Measurements from ENCODE around the gene HK1. TPM values are rescaled to one million over a fixed set of nuclear protein-coding genes. Genes with fewer than 3 reads are reported as not detected.
A peak's percentile ranks its signal among the peaks of the same experiment; 100 is the strongest.

The HK1 gene
- total and polyA plus RNA-seq, 2 of the 4 experiments (the other 2 are of a cell fraction): 53.7 to 90.5 TPM

GRCh38 chr10:69362471-69362954 is 84.2 kb downstream of the HK1 start (continued):
- TF ChIP-seq RFX5 (IDR thresholded peaks at IDR 0.05; ENCODE audit: low read depth, low read length): no peak

GRCh38 chr10:69363666-69364065 is 85.4 kb downstream of the HK1 start:
- Histone ChIP-seq H2AFZ (replicated peaks; ENCODE audit: low read length, poor library complexity) (peak overlapping the region; percentile 28), H2AK9ac (replicated peaks; ENCODE audit: low read depth, low read length, poor library complexity) (peak overlapping the region; percentile 34), H3K4me1 (ENCODE audit: control insufficient read depth, insufficient read depth, low read length) (peaks cover 30% of the 10 kb centered on the region), H4K20me1 (ENCODE audit: insufficient read depth, low read length) (peaks cover 36% of the 10 kb centered on the region), H2BK120ac (ENCODE audit: low read depth, low read length) (peak overlapping the region; percentile 26; the same call in 1 of the 2 replicates), H2BK20ac (ENCODE audit: low read depth, low read length) (peak overlapping the region; percentile 50), H3K79me1 (ENCODE audit: low read depth in 1 of 2, low read length in 2 of 2) (peaks cover 25 to 74% of the 10 kb centered on the region in 2 experiments), H3K9ac (ENCODE audit: low read depth, low read length) (no peak overlapping the region), H3K4me3 (ENCODE audit: insufficient read depth, low read depth, low read length) (no peak overlapping the region), H3K9me1 (ENCODE audit: insufficient read depth, low read length) (peaks cover 24% of the 10 kb centered on the region), H3K27ac (ENCODE audit: insufficient read depth, low read length) (no peak overlapping the region), H3K14ac (replicated peaks; ENCODE audit: low read depth, low read length) (peak overlapping the region; percentile 34; the same call in 1 of the 2 replicates), H3K18ac (ENCODE audit: low read depth, low read length) (peak overlapping the region; percentile 5; the same call in 1 of the 2 replicates), H2BK15ac (ENCODE audit: low read depth, low read length) (0 out of 3 replicates have a peak overlapping the region, but pooled peaks have one; percentile 30), H4K5ac (ENCODE audit: low read depth, low read length) (no peak overlapping the region), H3K27me3 (ENCODE audit: control insufficient read depth, insufficient read depth, low read length) (no peaks in the 10 kb centered on the region), H3K36me3 (ENCODE audit: control insufficient read depth, insufficient read depth, low read length) (peaks cover 21% of the 10 kb centered on the region), H2BK5ac (ENCODE audit: low read depth, low read length, poor library complexity, severe bottlenecking) (peak overlapping the region; percentile 16), H3K9me3 (ENCODE audit: control insufficient read depth, insufficient read depth, low read length) (no peaks in the 10 kb centered on the region), H3K23ac (ENCODE audit: low read depth, low read length) (0 out of 2 replicates have a peak overlapping the region, but pooled peaks have one; percentile 41), H4K8ac (ENCODE audit: low read depth in 2 of 2, low read length in 2 of 2) (no peak overlapping the region), H3K4me2 (ENCODE audit: low read depth, low read length) (no peak overlapping the region), H4K91ac (ENCODE audit: insufficient read depth, low read depth, low read length) (peak overlapping the region; percentile 21; the same call in 1 of the 2 replicates), H2AK5ac (ENCODE audit: low read depth, low read length) (peak overlapping the region; percentile 82; the same call in 1 of the 2 replicates), H3K4ac (ENCODE audit: low read depth, low read length) (peak overlapping the region; percentile 58), H3K56ac (ENCODE audit: extremely low read depth, insufficient read depth, low read length) (no peak overlapping the region)
- intact Hi-C loops (cut with micrococcal nuclease): loop anchor here (5.0 kb wide), 1 partner anchor 46 kb away; no protein-coding TSS in a partner anchor
- WGBS, 2 experiments (ENCODE audit: extremely low coverage in 2 of 2, insufficient read length in 1 of 2): no CpG with 5 or more reads among the region's 5 CpGs
- ATAC-seq (ENCODE audit: low read depth): no peak
- dilution Hi-C loops (cut with HindIII; ENCODE audit: low sequenced_read_pairs, unreplicated experiment): no loop called here
- in situ Hi-C loops (cut with MboI; ENCODE audit: low sequenced_read_pairs): no loop called here
- BruUV-seq (replicated peaks): no TSS peak
- POLR2A ChIA-PET (ENCODE audit: unreplicated experiment): no interaction called here
- CTCF ChIA-PET: no interaction called here
- DNase-seq: no peak
- TF ChIP-seq RCOR1 (IDR thresholded peaks at IDR 0.05; ENCODE audit: insufficient replicate concordance, low read length) (no peak), CHD1 (IDR thresholded peaks at IDR 0.05; ENCODE audit: low read depth, low read length) (no peak), FOS (IDR thresholded peaks at IDR 0.05; ENCODE audit: low read depth, low read length) (no peak), CTCF (conservative IDR thresholded peaks at IDR 0.05; ENCODE audit: low read depth, low read length) (no peak), MAFK (IDR thresholded peaks at IDR 0.05; ENCODE audit: low read depth, low read length) (no peak), POLR2A (IDR thresholded peaks at IDR 0.05; ENCODE audit: low read depth, low read length) (no peak), ELK1 (IDR thresholded peaks at IDR 0.05; ENCODE audit: borderline replicate concordance, low read depth, low read length) (no peak), RAD21 (IDR thresholded peaks at IDR 0.05; ENCODE audit: low read length) (no peak), MAZ (IDR thresholded peaks at IDR 0.05; ENCODE audit: borderline replicate concordance, low read depth, low read length) (no peak), USF2 (IDR thresholded peaks at IDR 0.05; ENCODE audit: low read depth, low read length) (no peak), CEBPB (IDR thresholded peaks at IDR 0.05; ENCODE audit: low read depth, low read length) (no peak), MXI1 (IDR thresholded peaks at IDR 0.05; ENCODE audit: borderline replicate concordance, low read depth, low read length) (no peak), SMC3 (IDR thresholded peaks at IDR 0.05; ENCODE audit: low read depth, low read length) (no peak)
